Ovary (tissue), 9 donors: Measurements from ENCODE around the gene APCDD1. TPM values are rescaled to one million over a fixed set of nuclear protein-coding genes. Genes with fewer than 3 reads are reported as not detected.
"Not testable (repeated sequence)": the region's sequence is repeated elsewhere in the genome, so short reads cannot be mapped to it uniquely, and the experiment has no call there.

Source experiments
- DNase-seq, 5 donors: peaks; one replicate each; pipeline ENCODE4 v3.0.0-alpha.2; 2019 to 2020
- H3K27ac ChIP-seq, 2 donors: fragments of 200-600 bp; one replicate each; pipeline versions ENCODE4 v1.5.1 to v1.8.0; 2019 to 2022
- H3K27me3 ChIP-seq: fragments of 200-600 bp; one replicate; pipeline ENCODE4 v1.8.0; 2022
- H3K36me3 ChIP-seq: fragments of 200-600 bp; sonication (generic); one replicate; pipeline ENCODE4 v1.5.1; 2019
- H3K4me1 ChIP-seq: one replicate; pipeline ENCODE4 v1.8.1; 2013; ENCODE audit warnings: mild to moderate bottlenecking, moderate library complexity; ENCODE audit not compliant: insufficient read depth
- H3K4me3 ChIP-seq: fragments of 200-600 bp; sonication (generic); one replicate; pipeline ENCODE4 v1.5.1; 2017
- H3K9me3 ChIP-seq, 2 donors: fragments of 200-600 bp in 1 of 2; sonication (generic) in 1 of 2; one replicate each; pipeline versions ENCODE4 v1.5.1 to v1.8.1; 2013 to 2019; ENCODE audit warnings: mild to moderate bottlenecking in 1 of 2, moderate library complexity in 1 of 2
- CTCF ChIP-seq, 3 donors: fragments of 450-650 bp in 2 of 3; fragments of 200-600 bp in 1 of 3; IDR thresholded peaks; one replicate each; pipeline versions ENCODE4 v1.5.1 to v1.8.0; 2016 to 2022; ENCODE audit warnings: antibody characterized with exemption in 3 of 3, mild to moderate bottlenecking in 1 of 3
- EP300 ChIP-seq: sonication (generic); formaldehyde crosslinking; IDR thresholded peaks from one replicate; pipeline ENCODE4 v1.6.1; 2017; ENCODE audit warnings: antibody characterized with exemption
- POLR2A ChIP-seq: fragments of 450-650 bp; IDR thresholded peaks from one replicate; pipeline ENCODE4 v1.6.1; 2017; ENCODE audit warnings: antibody characterized with exemption, mild to moderate bottlenecking, moderate library complexity
- WGBS, 3 donors: extraction: QIAGEN DNeasy Blood & Tissue Kit in 1 of 3; methylation state at CpG; one replicate each; pipeline versions ENCODE4 v1.1.5 to v1.1.7; 2013 to 2017; 5-methylcytosine and 5-hydroxymethylcytosine counted together
- intact Hi-C, 4 donors: fragments of 100-400 bp; cut with DNase I; formaldehyde crosslinking; loops; one replicate each; pipeline versions ENCODE4 v1.11.0 to v1.15.1; 2022 to 2023
- polyA plus RNA-seq, 2 donors: library from polyadenylated mRNA; stranded (reverse); fragments of 200-250 nt in 1 of 2; fragments of 350-450 nt in 1 of 2; fragmentation: Illumina TruSeq in 1 of 2; extraction: RNeasy Lipid Tissue Mini Kit (QIAGEN cat#74804) in 1 of 2; gene quantifications; one replicate each; pipeline ENCODE4 v1.2.3, GENCODE V29; 2013 to 2014
- total RNA-seq, 7 donors: library from RNA; depleted of rRNA in 2 of 7; stranded (reverse); fragments of >200 nt in 2 of 7; fragmentation: NEBNext Ultra II Directional in 3 of 7; extraction: Animal tissue kit (Norgen Biotek cat#: 25700) in 3 of 7; gene quantifications; one replicate each; pipeline versions ENCODE4 v1.1.0 to v1.2.4, GENCODE V29; 2016 to 2023
- donor health status: DM: no; HTN: no; CAD: no; lungs with moderate emphysema.
- donor health status: DM: no; HTN: no; CAD: no.
- donor health status: Bipolar disorder and iron deficiency.
- donor health status: DM: yes; HTN: yes; CAD: no.
- donor health status: DM: no; HTN: no; CAD: no.
- donor health status: DM: yes; HTN: yes; CAD: no.

Gene APCDD1
- total and polyA plus RNA-seq, 9 donors = 21.1 to 112 (median 60.6) TPM

- TF ChIP-seq POLR2A (no peak), CTCF (IDR thresholded peaks at IDR 0.05) (no peak)
- Histone ChIP-seq H3K4me1 (no peaks in the 10 kb centered on the region), H3K27me3 (no peaks in the 10 kb centered on the region), H3K27ac (no peak overlapping the region), H3K9me3 (no peaks in the 10 kb centered on the region), H3K36me3 (no peaks in the 10 kb centered on the region), H3K4me3 (no peak overlapping the region)
- intact Hi-C loops = no loop called here
- WGBS, 3 donors = 90 to 96% (median 92%) methylated on average over 2 of the region's 2 CpGs
- no peak for DNase-seq
These were observed 81.8 kb downstream of the APCDD1 start for GRCh38 chr18:10536280-10536679.

- no peaks in the 10 kb centered on the region for H3K36me3 ChIP-seq
- H3K9me3 ChIP-seq = no peaks in the 10 kb centered on the region
- H3K4me3 ChIP-seq = no peak overlapping the region
- WGBS, 3 donors = 72 to 80% (median 75%) methylated on average over 2 of the region's 2 CpGs
- intact Hi-C loops = no loop called here
- no peaks in the 10 kb centered on the region for H3K27me3 ChIP-seq
- TF ChIP-seq CTCF (IDR thresholded peaks at IDR 0.05) = no peak
- TF ChIP-seq EP300 = no peak
- no peak for TF ChIP-seq POLR2A
- DNase-seq = no peak
- no peak overlapping the region for H3K27ac ChIP-seq
- H3K4me1 ChIP-seq = no peaks in the 10 kb centered on the region
These were observed 83.3 kb downstream of the APCDD1 start for GRCh38 chr18:10537765-10538164.

- H3K9me3 ChIP-seq, H3K4me1 ChIP-seq, H3K36me3 ChIP-seq, H3K4me3 ChIP-seq, DNase-seq, intact Hi-C loops, H3K27me3 ChIP-seq, H3K27ac ChIP-seq: not testable (repeated sequence)
- WGBS, 3 donors = 90 to 97% (median 95%) methylated on average over 5 of the region's 5 CpGs
These were observed 84.7 kb downstream of the APCDD1 start for GRCh38 chr18:10539124-10539523.

Other genes starting within 250 kb of the APCDD1 start
- gene NAPG, start 71.4 kb downstream of the APCDD1 start, total RNA-seq = 10 to 100 TPM; 12.0 to 25.8 (median 20.7) TPM
- gene NAPG, start 71.4 kb downstream of the APCDD1 start, polyA plus RNA-seq = 10 to 100 TPM in 1 of 2 donors, 1 to 10 TPM in 1; 7.9 to 14.6 TPM